Measurements from ENCODE around the gene HOPX.
"Not testable (repeated sequence)": the region's sequence is repeated elsewhere in the genome, so short reads cannot be mapped to it uniquely, and the experiment has no call there.

HOPX gene

GRCh38 chr4:56648021-56648823 lies 32.9 kb downstream of the HOPX start:
- no peak for TF ChIP-seq CTCF (IDR thresholded peaks at IDR 0.05; ENCODE audit: extremely low read depth, missing control alignments)
- no peak for DNase-seq (ENCODE audit: low spot score)

DNA sequence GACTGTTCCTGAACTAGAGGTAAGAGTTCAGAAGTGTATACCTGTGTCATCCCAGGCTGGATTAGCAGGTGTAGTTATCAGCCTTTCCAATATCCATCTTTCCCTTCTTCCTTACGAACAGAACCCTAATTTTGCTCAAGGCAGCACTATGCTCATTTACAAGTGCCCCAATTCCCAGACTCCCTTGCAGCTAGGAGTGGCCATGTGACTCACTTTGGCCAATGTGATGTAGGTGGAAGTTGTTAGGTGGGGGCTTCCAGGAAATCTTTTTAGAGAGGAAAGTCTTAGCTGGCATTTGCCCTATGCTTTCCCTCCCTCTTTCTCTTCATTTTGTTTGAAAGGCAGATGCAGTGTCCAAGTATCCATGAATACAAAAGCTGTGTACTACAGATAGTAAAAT lies 34.8 kb downstream of the HOPX start:
- no peak for DNase-seq (ENCODE audit: low spot score)
- no peak for TF ChIP-seq CTCF (IDR thresholded peaks at IDR 0.05; ENCODE audit: extremely low read depth, missing control alignments)

GRCh38 chr4:56643596-56643995 lies 37.5 kb downstream of the HOPX start:
- no peak for DNase-seq (ENCODE audit: low spot score)

DNA sequence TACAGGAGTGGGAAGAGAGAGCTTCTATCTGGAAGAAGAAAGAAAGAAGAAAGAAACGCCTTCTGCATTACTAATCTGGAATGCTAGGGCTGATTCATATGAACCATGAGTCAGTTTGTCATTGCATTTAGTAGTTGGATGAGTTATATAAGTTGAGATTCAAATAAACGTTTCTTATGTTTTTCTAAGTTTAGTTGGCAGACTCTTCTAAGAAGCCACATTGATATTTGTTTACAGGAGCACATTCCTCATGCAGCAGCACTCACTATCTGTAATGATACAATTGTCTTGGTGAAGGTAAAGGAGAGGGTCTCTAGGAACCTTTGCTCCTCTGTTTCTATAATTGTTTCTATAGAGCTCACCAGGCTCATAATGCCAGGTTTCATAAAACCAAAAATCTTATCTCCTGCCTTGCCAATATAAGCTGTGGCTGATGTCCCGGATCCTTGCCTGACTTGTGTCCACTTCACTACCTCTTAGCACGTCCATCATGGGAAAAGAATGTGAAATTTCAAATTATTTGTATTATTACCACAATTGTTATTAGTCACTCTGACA lies 39.5 kb downstream of the HOPX start:
- DNase-seq (ENCODE audit: low spot score) = no peak

More at GRCh38 chr4:56643596-56643995, 37.5 kb downstream of the HOPX start:
- no peak for TF ChIP-seq CTCF (IDR thresholded peaks at IDR 0.05; ENCODE audit: extremely low read depth, missing control alignments)

GRCh38 chr4:56640621-56641493 lies 40.2 kb downstream of the HOPX start:
- no peak for DNase-seq (ENCODE audit: low spot score)
- no peak for TF ChIP-seq CTCF (IDR thresholded peaks at IDR 0.05; ENCODE audit: extremely low read depth, missing control alignments)

More for the DNA sequence above, 39.5 kb downstream of the HOPX start:
- no peak for TF ChIP-seq CTCF (IDR thresholded peaks at IDR 0.05; ENCODE audit: extremely low read depth, missing control alignments)

DNA sequence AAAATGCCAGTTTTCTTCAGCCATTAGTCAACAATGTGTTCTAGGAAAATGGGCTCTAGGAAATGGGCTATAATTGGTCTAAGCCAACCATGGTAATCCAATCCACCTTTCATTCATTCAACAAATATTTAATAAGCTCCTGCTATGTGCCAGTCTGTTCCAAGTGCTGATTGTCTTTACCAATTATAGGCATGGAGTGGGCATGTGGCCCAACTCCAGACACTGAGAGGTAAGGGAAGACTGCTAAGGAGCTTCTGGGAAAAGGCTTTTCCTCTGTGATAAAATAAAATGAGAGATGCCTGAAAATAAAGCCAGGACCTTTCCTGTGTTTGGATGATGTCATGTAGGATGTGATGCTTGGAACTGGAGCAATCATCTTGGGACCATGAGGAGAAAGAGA lies 43.3 kb downstream of the HOPX start:
- no peak for TF ChIP-seq CTCF (IDR thresholded peaks at IDR 0.05; ENCODE audit: extremely low read depth, missing control alignments)
- DNase-seq (ENCODE audit: low spot score) = no peak

GRCh38 chr4:56637154-56637553 lies 43.9 kb downstream of the HOPX start:
- no peak for DNase-seq (ENCODE audit: low spot score)

GRCh38 chr4:56634954-56635353 lies 46.1 kb downstream of the HOPX start:
- DNase-seq (ENCODE audit: low spot score) = not testable (repeated sequence)

More at GRCh38 chr4:56637154-56637553, 43.9 kb downstream of the HOPX start:
- TF ChIP-seq CTCF (IDR thresholded peaks at IDR 0.05; ENCODE audit: extremely low read depth, missing control alignments) = no peak

All from GM20000 (cell line).